Activated CD4-positive, CD25-positive, alpha-beta regulatory T cell (primary cell): ENCODE data around the gene GRK1.

ENCODE experiments used
- DNase-seq, 4 experiments: peaks; one replicate each; lab custom pipeline; 2025; lab: John Stamatoyannopoulos, UW

Gene GRK1

GRCh38 chr13:113729187-113730019 lies 62.4 kb downstream of the GRK1 start:
- no peak for DNase-seq

GRCh38 chr13:113730258-113730691 lies 63.3 kb downstream of the GRK1 start:
- DNase-seq: no peak

- DNase-seq: no peak
Measured at GRCh38 chr13:113730831-113731191, 63.8 kb downstream of the GRK1 start.

GRCh38 chr13:113731192-113732175 lies 64.5 kb downstream of the GRK1 start:
- no peak for DNase-seq

- no peak for DNase-seq
Measured at GRCh38 chr13:113732176-113732960, 65.3 kb downstream of the GRK1 start.

GRCh38 chr13:113732961-113733950 lies 66.2 kb downstream of the GRK1 start:
- DNase-seq: no peak

- no peak for DNase-seq
Measured at GRCh38 chr13:113734099-113734825, 67.2 kb downstream of the GRK1 start.

- DNase-seq: no peak
Measured at GRCh38 chr13:113734826-113735125, 67.8 kb downstream of the GRK1 start.

GRCh38 chr13:113735194-113735593 lies 68.2 kb downstream of the GRK1 start:
- DNase-seq: no peak

- no peak for DNase-seq
Measured at GRCh38 chr13:113735750-113736149, 68.7 kb downstream of the GRK1 start.

GRCh38 chr13:113736258-113736731 lies 69.3 kb downstream of the GRK1 start:
- DNase-seq: no peak

GRCh38 chr13:113737803-113738202 lies 70.8 kb downstream of the GRK1 start:
- no peak for DNase-seq

GRCh38 chr13:113739527-113740285 lies 72.7 kb downstream of the GRK1 start:
- DNase-seq: no peak

GRCh38 chr13:113740286-113740556 lies 73.2 kb downstream of the GRK1 start:
- DNase-seq: no peak

GRCh38 chr13:113740661-113741060 lies 73.6 kb downstream of the GRK1 start:
- DNase-seq: no peak

- DNase-seq: no peak
Measured at GRCh38 chr13:113741191-113741668, 74.2 kb downstream of the GRK1 start.

GRCh38 chr13:113742000-113742441 lies 75.0 kb downstream of the GRK1 start:
- DNase-seq: no peak

GRCh38 chr13:113742445-113743120 lies 75.6 kb downstream of the GRK1 start:
- DNase-seq: no peak
